Type B pancreatic cell (in vitro differentiated cells): ENCODE data around the gene PODXL. TPM values are rescaled to one million over a fixed set of nuclear protein-coding genes. Genes with fewer than 3 reads are reported as not detected.

Experiments
- DNase-seq: peaks from one replicate; pipeline ENCODE4 v3.0.0; 2021; ENCODE audit warnings: mixed read lengths; ENCODE audit not compliant: unreplicated experiment; ENCODE audit errors: extremely low spot score
- H3K27ac Mint-ChIP-seq: 2 replicates; pipeline ENCODE4 v1.8.0; 2021; ENCODE audit warnings: mild to moderate bottlenecking, mixed read lengths
- H3K27me3 Mint-ChIP-seq: 2 replicates; pipeline ENCODE4 v1.8.0; 2021; ENCODE audit warnings: mixed read lengths
- H3K36me3 Mint-ChIP-seq: 2 replicates; pipeline ENCODE4 v1.8.0; 2021; ENCODE audit warnings: mixed read lengths
- H3K4me1 Mint-ChIP-seq: one replicate; pipeline ENCODE4 v1.8.0; 2021; ENCODE audit warnings: mixed read lengths; ENCODE audit not compliant: unreplicated experiment
- H3K4me3 Mint-ChIP-seq: 2 replicates; pipeline ENCODE4 v1.8.0; 2021; ENCODE audit warnings: mild to moderate bottlenecking, mixed read lengths
- H3K9me3 Mint-ChIP-seq: 2 replicates; pipeline ENCODE4 v1.8.0; 2021; ENCODE audit warnings: mixed read lengths
- total RNA-seq: library from RNA; stranded (reverse); gene quantifications from 2 replicates; pipeline ENCODE4 v1.2.1, GENCODE V29; 2021; ENCODE audit warnings: low replicate concordance
- TF ChIP-seq, protein P1 (sequence below): fragments of 200-600 bp; sonication (generic); conservative IDR thresholded peaks from 2 replicates; pipeline ENCODE4 v1.5.0; 2021; ENCODE audit warnings: antibody characterized with exemption, mild to moderate bottlenecking

The PODXL gene
- total RNA-seq, 1 donor from 2014 or later = 44.1 TPM

DNA sequence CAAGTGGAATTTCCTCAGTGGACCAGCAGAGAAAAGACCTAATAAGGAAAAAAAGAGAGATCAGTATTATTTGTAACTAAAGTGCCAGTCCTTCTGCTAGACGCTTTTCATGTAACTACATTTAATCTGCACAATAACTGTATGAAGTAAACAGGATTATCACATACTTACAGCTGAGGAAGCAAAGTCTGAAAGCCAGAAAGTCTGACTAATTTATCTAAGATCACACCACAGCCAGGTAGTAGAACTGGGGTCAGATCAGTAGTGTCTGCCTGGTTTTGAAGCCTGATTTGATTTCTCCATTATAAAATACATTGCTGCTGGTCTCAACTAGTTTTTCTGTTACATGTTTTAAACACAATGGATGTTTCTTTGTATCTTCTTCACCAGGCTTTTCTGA is 69.2 kb downstream of the PODXL start:
- no peak overlapping the region for H3K27ac Mint-ChIP-seq
- H3K36me3 Mint-ChIP-seq = peaks cover 8% of the 10 kb centered on the region
- H3K27me3 Mint-ChIP-seq = no peaks in the 10 kb centered on the region
- no peak overlapping the region for H3K4me3 Mint-ChIP-seq
- no peak for DNase-seq
- no peaks in the 10 kb centered on the region for H3K4me1 Mint-ChIP-seq
- TF ChIP-seq, protein P1, sequence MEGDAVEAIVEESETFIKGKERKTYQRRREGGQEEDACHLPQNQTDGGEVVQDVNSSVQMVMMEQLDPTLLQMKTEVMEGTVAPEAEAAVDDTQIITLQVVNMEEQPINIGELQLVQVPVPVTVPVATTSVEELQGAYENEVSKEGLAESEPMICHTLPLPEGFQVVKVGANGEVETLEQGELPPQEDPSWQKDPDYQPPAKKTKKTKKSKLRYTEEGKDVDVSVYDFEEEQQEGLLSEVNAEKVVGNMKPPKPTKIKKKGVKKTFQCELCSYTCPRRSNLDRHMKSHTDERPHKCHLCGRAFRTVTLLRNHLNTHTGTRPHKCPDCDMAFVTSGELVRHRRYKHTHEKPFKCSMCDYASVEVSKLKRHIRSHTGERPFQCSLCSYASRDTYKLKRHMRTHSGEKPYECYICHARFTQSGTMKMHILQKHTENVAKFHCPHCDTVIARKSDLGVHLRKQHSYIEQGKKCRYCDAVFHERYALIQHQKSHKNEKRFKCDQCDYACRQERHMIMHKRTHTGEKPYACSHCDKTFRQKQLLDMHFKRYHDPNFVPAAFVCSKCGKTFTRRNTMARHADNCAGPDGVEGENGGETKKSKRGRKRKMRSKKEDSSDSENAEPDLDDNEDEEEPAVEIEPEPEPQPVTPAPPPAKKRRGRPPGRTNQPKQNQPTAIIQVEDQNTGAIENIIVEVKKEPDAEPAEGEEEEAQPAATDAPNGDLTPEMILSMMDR = no peak
- no peaks in the 10 kb centered on the region for H3K9me3 Mint-ChIP-seq

DNA sequence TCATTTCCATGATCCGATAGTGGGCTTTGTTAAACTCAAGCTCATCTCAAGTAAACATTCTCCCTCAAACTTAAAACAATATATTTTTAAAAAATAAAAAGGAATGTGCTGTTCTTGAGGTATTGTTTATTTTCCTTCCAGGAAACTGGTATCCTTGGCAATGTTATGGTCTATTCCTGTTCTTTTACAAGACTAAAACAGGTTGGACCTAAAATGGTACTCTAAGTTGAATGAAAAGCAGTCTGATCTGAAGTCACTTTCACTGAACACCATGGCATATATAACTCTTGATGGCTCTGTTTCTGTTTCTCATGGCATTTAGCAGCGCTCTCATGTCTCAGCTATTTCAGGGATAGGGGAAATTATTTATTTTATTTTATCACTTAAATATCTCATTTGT is 70.1 kb downstream of the PODXL start:
- DNase-seq = no peak
- Mint-ChIP-seq H3K9me3 (no peaks in the 10 kb centered on the region), H3K4me1 (no peaks in the 10 kb centered on the region), H3K27ac (no peak overlapping the region), H3K4me3 (no peak overlapping the region), H3K27me3 (no peaks in the 10 kb centered on the region), H3K36me3 (peaks cover 8% of the 10 kb centered on the region)
- TF ChIP-seq, protein P1 = no peak

DNA sequence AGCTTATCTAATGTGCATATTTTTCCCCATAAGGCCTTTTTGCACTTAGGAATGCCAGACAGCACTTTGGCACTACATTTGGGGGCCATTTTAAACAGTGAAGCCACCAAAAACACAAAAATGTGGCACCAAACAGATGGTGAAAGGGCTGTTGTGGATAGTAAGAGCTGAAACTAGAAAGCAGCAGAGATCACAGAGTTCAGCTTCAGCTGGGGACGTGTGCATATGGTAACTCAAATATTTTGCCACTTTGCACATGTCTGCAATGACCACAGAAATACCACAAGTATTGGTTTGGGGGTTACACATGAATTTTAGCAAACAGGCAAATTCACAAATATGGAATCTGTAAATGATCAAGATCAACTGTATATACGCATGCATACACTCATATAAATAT is 72.8 kb downstream of the PODXL start:
- no peaks in the 10 kb centered on the region for H3K27me3 Mint-ChIP-seq
- DNase-seq = no peak
- H3K36me3 Mint-ChIP-seq = peaks cover 9% of the 10 kb centered on the region
- H3K27ac Mint-ChIP-seq = no peak overlapping the region
- H3K4me1 Mint-ChIP-seq = peaks cover 5% of the 10 kb centered on the region
- H3K9me3 Mint-ChIP-seq = no peaks in the 10 kb centered on the region
- TF ChIP-seq, protein P1 = no peak
- H3K4me3 Mint-ChIP-seq = no peak overlapping the region

DNA sequence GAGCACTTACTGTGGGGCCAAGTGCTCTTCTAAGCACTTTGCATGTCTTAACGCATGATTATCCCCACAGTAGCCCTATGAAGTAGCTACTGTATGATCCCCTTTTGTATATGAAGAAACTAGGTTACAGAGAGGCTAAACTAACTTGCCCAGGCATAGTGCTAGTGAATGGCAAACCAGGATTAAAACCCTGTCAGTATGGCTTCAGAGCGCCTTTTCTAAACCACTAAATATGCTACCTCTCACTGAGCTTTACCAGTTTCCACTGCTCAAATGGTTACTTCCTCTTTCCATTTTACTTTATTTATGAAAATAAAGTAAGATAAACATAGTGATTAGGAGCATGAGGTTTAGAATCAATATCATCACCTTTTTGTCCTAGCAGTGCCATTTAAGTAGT is 73.6 kb downstream of the PODXL start:
- TF ChIP-seq, protein P1 = no peak
- no peak for DNase-seq
- Mint-ChIP-seq H3K4me3 (no peak overlapping the region), H3K4me1 (peaks cover 5% of the 10 kb centered on the region), H3K36me3 (peaks cover 9% of the 10 kb centered on the region), H3K9me3 (no peaks in the 10 kb centered on the region), H3K27ac (no peak overlapping the region), H3K27me3 (no peaks in the 10 kb centered on the region)

- Mint-ChIP-seq H3K4me1 (peaks cover 5% of the 10 kb centered on the region), H3K9me3 (no peaks in the 10 kb centered on the region), H3K4me3 (no peak overlapping the region), H3K27ac (no peak overlapping the region), H3K36me3 (peaks cover 13% of the 10 kb centered on the region), H3K27me3 (no peaks in the 10 kb centered on the region)
- TF ChIP-seq, protein P1 = no peak
- DNase-seq = no peak
Observed at GRCh38 chr7:131480384-131481315, 75.8 kb downstream of the PODXL start.
